Fibroblast of the aortic adventitia (primary cell): Measurements from ENCODE around the gene CASK. TPM values are rescaled to one million over a fixed set of nuclear protein-coding genes. Genes with fewer than 3 reads are reported as not detected.

Source experiments
- DNase-seq: peaks from one replicate; pipeline ENCODE4 v3.0.0-alpha.2; 2010; ENCODE audit warnings: low read depth
- H3K4me3 ChIP-seq: 2 replicates; pipeline ENCODE4 v1.5.1; 2011; ENCODE audit warnings: low read depth, mild to moderate bottlenecking, control low read depth, low read length, moderate library complexity
- total RNA-seq: library from RNA; depleted of rRNA; stranded (reverse); fragments of >200 nt; gene quantifications from 2 replicates; pipeline ENCODE4 v1.2.3, GENCODE V29; 2012; ENCODE audit warnings: low replicate concordance
- TF ChIP-seq, protein P1 (sequence below): IDR thresholded peaks from 2 replicates; pipeline ENCODE4 v1.5.1; 2011; ENCODE audit warnings: mild to moderate bottlenecking, low read length, control low read depth, inconsistent platforms; ENCODE audit not compliant: insufficient read depth

CASK gene
- total RNA-seq, 1 donor = 24.9 TPM

- H3K4me3 ChIP-seq = no peak overlapping the region
- DNase-seq = no peak
- TF ChIP-seq, protein P1, sequence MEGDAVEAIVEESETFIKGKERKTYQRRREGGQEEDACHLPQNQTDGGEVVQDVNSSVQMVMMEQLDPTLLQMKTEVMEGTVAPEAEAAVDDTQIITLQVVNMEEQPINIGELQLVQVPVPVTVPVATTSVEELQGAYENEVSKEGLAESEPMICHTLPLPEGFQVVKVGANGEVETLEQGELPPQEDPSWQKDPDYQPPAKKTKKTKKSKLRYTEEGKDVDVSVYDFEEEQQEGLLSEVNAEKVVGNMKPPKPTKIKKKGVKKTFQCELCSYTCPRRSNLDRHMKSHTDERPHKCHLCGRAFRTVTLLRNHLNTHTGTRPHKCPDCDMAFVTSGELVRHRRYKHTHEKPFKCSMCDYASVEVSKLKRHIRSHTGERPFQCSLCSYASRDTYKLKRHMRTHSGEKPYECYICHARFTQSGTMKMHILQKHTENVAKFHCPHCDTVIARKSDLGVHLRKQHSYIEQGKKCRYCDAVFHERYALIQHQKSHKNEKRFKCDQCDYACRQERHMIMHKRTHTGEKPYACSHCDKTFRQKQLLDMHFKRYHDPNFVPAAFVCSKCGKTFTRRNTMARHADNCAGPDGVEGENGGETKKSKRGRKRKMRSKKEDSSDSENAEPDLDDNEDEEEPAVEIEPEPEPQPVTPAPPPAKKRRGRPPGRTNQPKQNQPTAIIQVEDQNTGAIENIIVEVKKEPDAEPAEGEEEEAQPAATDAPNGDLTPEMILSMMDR = no peak
Measured at GRCh38 chrX:41837270-41837944, 85.9 kb downstream of the CASK start.

GRCh38 chrX:41828826-41829225, 94.5 kb downstream of the CASK start:
- TF ChIP-seq, protein P1 = no peak
- H3K4me3 ChIP-seq = no peak overlapping the region
- DNase-seq = peak; percentile 17

DNA sequence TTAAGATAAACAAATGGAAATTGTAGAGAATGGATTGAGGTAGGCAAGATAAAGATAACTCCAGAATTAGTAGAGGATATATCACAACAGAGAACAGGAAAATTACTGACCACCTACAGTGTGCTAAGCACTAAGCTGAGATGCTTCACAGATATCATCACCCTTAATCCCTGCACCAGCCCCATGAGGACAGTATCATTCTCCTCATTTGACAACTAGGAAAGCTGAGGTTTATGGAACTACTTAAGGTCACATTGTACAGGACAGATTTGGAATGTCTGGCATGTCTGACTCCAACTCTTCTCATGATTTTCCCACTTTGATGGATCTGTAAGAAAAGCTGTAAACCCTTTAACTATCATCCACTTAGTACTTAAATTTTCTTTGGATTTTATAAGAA, 95.5 kb downstream of the CASK start:
- DNase-seq = peak; percentile 4
- TF ChIP-seq, protein P1 = no peak
- no peak overlapping the region for H3K4me3 ChIP-seq

DNA sequence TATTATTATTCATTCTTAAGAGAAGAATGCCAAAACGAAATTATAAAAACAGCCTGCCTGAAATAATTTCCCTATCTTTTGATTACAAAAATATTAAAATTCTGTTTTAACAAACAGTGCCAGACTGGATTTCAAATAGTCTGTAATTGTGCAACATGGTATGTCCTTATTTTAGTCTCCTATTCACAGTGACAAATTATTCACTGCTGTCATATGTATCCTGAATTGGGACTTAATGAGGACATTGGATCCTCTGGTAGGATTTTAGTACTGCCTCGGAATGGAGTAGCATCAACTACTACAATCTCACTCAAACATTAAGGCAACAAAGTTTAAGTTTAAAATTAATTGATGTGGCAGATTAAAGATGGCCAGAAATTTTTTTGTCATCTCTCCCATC, 97.6 kb downstream of the CASK start:
- TF ChIP-seq, protein P1 = no peak
- DNase-seq = no peak
- no peak overlapping the region for H3K4me3 ChIP-seq

DNA sequence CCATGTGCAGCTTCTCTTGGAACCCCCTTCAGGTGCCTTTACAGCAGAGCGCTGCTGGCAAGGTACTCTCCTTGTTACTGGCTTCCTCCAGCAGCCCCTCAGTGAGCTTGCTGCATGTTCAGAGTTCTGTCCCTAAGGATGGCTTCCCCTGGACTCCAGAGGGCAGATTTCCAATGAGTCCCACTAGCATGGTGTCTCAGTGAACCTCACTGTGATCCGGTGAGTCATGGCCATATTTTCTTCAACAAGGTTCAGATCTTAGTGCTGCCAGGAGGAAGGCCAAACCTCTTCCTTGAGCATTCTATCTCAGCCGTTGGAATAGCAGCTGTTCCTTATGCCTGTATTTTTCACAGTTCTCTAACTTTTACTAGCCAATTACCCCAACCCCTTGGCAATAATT, 98.8 kb downstream of the CASK start:
- no peak overlapping the region for H3K4me3 ChIP-seq
- DNase-seq = peak; percentile 35
- TF ChIP-seq, protein P1 = no peak

DNA sequence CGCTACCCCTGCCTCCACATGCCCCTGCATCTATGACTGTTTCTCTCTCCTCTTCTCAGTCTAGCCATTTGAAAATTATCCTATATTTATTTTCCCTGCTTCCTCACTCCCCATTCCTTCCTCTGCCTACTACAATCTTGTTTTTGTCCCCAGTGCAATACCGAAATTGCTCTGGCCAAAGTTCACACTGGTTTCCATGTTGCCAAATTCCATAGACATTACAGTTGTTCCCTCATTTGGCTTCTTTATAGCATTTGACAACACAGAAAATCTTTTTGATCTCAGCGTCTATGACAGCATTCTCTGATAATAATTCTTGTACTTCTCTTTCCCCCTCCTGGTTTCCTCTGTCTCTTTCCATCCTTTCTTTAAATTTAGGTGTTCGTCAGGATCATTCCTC, 100.0 kb downstream of the CASK start:
- peak; percentile 28 for DNase-seq
- TF ChIP-seq, protein P1 = no peak
- H3K4me3 ChIP-seq = no peak overlapping the region

DNA sequence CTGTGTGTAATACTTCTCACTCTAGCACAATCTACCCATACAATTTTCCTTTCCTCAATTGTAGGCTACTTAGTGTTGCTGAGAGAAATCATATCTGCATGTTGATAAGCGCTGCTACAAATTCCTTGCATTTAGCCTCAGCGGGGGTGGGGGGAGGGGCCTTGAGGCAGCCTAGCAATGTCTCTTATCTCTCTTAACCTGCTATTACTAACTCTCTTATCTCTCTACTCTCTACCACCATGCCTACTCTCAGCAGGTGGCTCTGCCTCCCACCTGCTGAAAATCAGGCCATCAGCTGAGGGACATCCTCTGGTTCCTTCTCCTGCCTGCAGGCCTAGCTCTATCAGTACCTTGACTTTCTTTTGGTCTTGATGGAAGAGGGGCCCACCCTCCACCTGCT, 100.5 kb downstream of the CASK start:
- TF ChIP-seq, protein P1 = no peak
- no peak overlapping the region for H3K4me3 ChIP-seq
- DNase-seq = no peak
